ENCODE results near the gene INKA2.
A peak's percentile ranks its signal among the peaks of the same experiment; 100 is the strongest.

INKA2 gene

DNA sequence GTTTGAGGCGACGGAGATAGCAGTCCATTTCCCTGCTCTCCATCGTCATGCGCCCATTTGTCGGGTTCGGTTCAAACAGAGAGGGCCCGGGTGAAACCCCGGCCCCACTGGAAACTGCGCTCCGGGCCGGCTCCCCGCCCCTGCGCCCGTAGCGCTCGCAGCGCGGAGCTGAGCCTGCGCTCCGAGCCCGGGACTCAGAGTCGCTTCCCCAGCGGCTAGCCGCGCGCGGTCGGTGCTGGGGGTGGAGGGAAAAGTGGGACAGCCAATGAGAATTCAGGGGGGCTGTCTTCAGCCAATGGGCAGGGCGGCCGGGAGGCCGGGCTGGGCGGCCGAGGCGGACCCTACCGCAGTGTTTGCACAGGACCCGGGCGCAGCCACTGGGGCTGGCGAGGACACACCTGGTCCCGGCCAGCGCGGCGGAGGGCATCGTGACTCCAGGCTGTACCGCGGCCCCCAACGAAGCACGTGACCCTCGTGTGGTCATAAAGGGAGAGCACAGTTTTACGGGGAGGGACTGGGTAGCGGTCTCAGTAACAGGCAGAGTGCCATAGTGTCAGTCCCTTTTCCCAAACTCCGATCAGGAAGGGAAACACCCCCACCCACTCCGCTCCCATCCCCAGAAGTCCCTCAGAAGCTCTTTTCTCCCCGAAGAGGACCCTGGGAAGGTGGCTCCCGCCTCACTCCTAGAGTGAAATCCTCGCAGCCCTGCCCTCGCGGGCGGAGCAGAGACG is at the start of gene INKA2:
INKA2 (minus strand) TSS at position 202 of the 731 bp plus-strand sequence; CDS start at position 49, 153 bp downstream.
- DNase-seq: peak; percentile 70

GRCh38 chr1:111786669-111787207 is 47.5 kb upstream of the INKA2 start:
- DNase-seq: no peak

- DNase-seq: no peak
These were observed 45.2 kb upstream of the INKA2 start for GRCh38 chr1:111784273-111784901.

- no peak for DNase-seq
These were observed 40.4 kb upstream of the INKA2 start for GRCh38 chr1:111779546-111779945.

DNA sequence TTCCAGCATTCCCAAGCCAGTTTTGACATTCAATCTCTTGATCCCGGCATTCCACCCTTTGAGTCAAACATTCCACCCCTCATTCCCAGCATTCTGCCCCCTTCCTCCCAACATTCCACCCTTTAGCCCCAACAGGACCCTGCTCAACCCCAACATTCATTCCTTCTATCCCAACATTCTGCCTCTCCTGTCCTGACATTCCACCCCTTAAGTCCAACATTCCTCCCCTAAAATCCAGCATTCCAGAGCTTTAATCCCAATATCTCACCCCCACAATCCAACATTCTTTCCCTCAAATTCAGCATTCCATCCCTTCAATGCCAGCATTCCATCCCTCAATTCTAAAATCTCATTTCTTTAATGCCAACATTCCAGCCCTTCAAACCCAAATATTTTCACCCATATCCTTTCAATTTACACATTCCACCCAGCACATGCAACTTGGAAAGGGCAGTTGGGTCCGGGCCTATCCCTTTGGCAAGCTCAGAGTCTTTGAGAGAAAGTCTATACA is 39.4 kb upstream of the INKA2 start:
- DNase-seq: no peak

DNA sequence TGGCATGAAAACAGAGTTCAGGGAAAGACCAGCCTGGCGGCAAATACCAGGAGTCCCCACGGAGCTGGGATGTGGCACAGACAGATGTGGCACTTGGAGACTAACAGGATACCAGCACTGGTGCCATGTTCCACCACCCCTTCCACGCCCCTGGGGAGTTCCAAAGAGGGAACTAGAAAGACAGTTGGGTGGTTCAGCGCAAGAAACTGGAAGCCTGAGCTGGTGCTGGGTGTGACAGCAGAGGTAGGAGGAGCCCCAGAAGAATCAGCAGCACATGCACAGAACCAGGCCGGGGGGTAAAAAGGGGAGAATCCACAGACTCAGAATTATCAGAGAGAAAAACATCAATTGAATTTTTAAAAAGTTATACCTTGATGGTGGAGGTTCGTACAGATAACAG is 38.9 kb upstream of the INKA2 start:
- no peak for DNase-seq

DNA sequence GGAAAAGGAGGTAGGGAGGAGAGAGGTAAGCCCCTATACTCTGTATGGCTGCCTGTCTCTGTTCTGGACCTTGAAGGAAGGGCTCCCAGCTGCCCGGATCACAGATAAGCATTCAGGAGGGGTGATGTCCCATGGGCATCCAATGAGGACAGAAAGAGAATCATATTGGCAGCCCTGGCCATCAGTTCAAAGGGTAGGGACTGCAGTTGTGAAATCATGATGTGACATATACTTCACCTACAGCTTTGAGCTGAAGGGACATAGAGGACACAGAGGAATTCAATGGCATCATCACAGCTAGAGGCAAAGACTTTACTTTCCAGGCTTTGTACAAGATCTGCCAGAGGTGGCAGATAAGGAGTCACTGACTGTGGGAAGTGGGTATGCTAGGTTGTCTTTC is 38.1 kb upstream of the INKA2 start:
- no peak for DNase-seq

GRCh38 chr1:111776861-111777260 is 37.7 kb upstream of the INKA2 start:
- DNase-seq: no peak

GRCh38 chr1:111776391-111776790 is 37.2 kb upstream of the INKA2 start:
- no peak for DNase-seq

- no peak for DNase-seq
These were observed 36.8 kb upstream of the INKA2 start for GRCh38 chr1:111775966-111776365.

- DNase-seq: no peak
These were observed 31.7 kb upstream of the INKA2 start for GRCh38 chr1:111770916-111771315.

DNA sequence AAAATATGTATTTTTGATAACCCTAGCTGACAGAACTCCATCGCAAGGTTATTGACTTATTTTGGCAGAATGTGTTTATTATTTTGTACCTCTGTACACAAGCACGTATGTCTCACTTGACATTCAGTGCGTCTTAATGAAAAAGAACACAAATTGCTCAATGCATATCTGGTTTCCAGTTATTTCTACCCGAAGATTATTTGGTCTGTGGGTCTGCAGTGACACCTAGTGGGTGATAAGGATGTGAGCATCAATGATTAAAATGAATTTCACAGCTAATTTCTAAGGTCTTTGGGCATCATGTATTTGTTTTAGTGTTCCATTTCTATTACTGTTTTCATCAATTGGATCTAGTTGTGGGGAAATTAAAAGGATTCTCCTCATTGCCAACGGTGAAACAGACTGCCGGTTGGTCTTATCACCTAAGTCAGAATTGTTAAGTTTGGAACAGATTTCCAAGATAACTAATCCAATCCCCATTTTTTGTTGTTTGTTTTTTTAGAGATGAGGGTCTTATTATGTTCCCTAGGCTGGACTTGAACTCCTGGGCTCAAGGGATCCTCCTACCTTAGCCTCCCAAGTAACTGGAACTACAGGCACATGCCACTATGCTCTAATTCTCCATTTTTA is 30.4 kb upstream of the INKA2 start:
- peak; percentile 36 for DNase-seq

GRCh38 chr1:111768625-111769024 is 29.4 kb upstream of the INKA2 start:
- DNase-seq: no peak

DNA sequence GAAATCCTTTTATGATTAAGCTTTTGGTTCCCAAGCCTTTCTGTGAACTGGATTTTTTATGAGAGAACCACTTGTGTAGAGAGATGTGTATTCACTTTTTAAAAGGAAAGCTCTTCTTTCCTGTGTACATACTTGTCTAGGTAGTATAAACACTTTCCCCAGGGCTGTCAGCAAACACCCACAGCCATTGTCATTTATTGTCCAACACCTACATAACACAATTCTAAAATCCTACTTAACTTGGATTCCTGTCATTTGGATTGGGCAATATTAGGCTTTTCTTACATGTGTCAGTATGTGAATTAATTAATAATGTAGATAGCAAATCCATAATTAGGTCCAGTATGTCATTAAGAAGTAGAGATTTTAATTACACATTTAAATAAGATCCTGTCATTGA is 28.8 kb upstream of the INKA2 start:
- DNase-seq: no peak

GRCh38 chr1:111762332-111762731 is 23.1 kb upstream of the INKA2 start:
- DNase-seq: no peak

DNA sequence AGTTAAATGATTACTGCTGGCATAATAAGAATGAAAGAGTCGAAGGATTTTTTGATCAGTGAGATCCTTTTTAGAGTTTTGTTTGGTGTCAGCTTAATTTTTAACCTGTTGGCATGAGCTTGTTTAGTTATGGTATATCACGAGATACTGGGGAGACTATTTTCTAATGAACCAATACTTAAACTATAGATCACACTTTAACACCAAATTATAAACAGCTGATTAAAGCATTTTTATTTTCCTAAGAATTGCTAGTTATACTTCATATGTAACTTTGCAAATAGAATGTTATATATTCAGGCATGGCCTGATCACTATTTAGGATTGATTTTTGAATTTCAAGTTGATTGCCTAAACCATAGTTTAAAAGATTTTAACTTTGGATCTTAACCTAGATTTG is 22.5 kb upstream of the INKA2 start:
- no peak for DNase-seq

- DNase-seq: no peak
These were observed 19.2 kb upstream of the INKA2 start for GRCh38 chr1:111758373-111758772.

DNA sequence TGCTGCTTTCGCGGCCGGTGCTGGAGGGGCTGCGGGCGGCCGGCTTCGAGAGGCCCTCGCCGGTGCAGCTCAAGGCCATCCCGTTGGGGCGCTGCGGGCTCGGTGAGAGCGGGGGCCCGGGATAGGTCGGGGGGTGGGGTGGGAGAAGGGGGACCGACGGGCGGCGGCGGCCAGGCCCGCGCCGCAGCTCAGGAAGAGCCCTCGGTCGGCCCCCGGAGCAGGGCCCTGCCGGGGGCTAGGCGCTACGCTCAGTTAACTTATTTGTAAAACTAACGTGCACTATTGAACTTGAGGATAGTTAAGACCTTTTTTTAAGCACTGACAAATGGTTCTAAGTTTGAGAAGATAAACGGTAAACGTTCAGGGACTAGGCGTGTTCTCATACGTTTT is 16.9 kb upstream of the INKA2 start:
- no peak for DNase-seq

DNA sequence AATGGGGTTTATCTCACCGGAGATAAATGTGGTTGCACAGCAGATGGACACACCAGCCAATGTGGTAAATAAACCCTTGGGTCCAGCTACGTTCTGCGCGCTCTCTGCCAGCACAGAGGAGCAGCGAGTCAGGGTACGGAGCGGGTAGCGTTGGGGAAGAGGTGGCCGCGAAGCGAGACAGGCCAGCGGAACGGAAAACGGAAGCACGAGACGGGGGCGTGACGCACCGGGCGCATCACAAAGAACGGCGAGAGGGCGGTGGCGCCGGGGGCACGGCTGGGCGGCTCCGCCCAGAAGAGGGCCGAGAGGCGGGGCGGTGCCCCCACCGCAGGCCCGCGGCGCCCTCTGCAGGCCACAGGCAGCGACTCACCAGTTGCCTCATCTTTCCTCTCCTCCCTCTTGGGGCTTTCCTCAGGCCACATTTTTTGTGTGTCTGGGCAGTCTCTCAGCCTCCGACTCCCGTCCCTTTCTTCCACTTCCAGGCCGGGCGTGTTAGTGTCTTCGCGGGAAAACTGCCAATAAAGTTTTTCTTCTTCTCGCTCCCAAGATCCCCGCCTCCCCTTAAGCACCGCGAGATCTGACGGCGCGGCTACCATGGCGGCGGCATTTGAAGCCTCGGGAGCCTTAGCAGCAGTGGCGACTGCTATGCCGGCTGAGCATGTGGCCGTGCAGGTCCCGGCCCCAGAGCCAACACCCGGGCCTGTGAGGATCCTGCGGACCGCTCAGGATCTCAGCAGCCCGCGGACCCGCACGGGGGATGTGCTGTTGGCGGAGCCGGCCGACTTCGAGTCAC is 16.3 kb upstream of the INKA2 start, which contains the start of gene DDX20:
DDX20 (plus strand) TSS at position 571 of the 793 bp plus-strand sequence; CDS start at position 595, 24 bp downstream.
- peak; percentile 93 for DNase-seq

DNA sequence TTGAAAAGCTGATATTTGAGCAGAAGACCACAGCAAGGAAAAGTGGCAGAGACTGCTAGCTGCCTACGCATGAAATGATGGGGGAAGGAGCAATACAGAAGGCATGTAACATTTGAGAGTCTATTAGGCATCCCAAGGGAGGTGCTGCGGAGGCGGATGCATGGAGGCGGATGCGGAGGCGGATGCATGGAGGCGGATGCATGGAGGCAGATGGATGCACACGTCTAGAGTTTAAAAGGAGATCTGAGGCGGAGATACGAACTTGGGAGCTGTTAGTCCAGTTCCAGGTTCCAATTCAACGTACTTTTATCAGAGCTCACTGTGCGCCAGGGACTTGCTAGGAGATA is 15.8 kb upstream of the INKA2 start:
- DNase-seq: peak; percentile 33

DNA sequence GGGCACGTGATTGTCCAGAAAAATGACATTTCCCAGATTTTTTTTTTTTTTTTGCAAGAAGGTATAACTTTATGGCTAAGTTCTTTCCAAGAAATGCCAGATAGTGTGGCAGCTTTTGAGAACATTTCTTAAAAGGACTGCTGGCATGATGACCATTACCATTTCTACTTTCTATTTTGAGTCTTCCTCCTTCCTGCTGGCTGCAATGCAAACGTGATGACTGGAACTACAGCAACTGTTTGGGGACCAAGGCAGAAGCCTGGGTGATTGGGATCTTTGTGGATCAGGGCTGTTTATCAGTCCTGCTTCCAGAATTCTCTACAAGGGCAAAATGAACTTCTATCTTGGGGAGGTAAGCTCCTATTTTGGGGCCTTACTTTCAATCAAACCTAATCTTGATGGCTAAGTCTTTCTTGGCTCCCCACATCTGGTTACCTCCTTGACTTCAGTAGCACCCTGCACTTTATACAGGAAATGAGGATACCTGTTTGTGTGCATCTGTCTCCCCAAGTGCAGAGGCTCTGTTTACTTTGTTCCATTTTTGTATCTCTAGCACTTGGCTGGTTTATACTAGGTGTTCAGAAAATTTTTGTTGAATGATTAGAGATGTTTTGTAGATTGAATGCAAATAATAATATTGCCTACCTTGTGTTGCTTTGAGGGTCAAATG is 12.8 kb upstream of the INKA2 start:
- no peak for DNase-seq

DNA sequence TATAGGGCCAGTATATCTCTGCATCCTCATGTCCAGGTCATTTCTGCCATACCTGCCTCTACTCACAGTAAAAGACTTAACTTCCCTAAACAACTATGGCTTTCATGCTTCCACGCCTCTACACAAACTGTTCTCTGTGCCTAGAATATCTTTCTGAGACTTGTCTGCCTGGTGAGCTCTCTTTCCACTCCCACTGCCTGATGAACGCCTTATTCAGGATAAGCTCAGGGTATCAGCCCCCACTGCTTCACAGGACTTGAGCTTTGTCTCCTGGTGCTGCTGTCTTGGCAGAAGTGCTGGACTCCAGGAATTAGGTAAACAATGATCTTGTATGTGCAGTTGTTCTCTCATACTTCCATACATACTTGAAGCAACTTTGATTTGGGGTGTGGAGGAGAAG is 11.7 kb upstream of the INKA2 start:
- DNase-seq: no peak
